Lung (tissue), 12 donors: Measurements from ENCODE around the gene CELF3. TPM values are rescaled to one million over a fixed set of nuclear protein-coding genes. Genes with fewer than 3 reads are reported as not detected.
A peak's percentile ranks its signal among the peaks of the same experiment; 100 is the strongest.

Experiments
- ATAC-seq: fragments of 200-7000 bp; cut with Tn5 transposase; one replicate; pipeline ENCODE4 v1.9.1; 2020; ENCODE audit warnings: moderate number of reproducible peaks; ENCODE audit not compliant: insufficient read depth, low FRiP score
- DNase-seq, 3 donors: peaks; one replicate each; pipeline ENCODE4 v3.0.0-alpha.2; 2013 to 2017
- H3K27ac ChIP-seq, 2 donors: one replicate each; pipeline ENCODE4 v1.5.1; 2013; ENCODE audit warnings: mild to moderate bottlenecking in 2 of 2, moderate library complexity in 2 of 2, control low read depth in 1 of 2, inconsistent platforms in 1 of 2, low read depth in 1 of 2, low read length in 1 of 2
- H3K27me3 ChIP-seq, 3 donors: one replicate each; pipeline ENCODE4 v1.5.1; 2013; ENCODE audit warnings: low read length in 2 of 3; ENCODE audit not compliant: control insufficient read depth in 3 of 3, insufficient read depth in 3 of 3
- H3K36me3 ChIP-seq, 4 donors: one replicate each; pipeline ENCODE4 v1.5.1; 2013; ENCODE audit warnings: low read length in 4 of 4, mild to moderate bottlenecking in 1 of 4, moderate library complexity in 1 of 4; ENCODE audit not compliant: control insufficient read depth in 4 of 4, insufficient read depth in 4 of 4
- H3K4me1 ChIP-seq, 5 donors: one replicate each; pipeline ENCODE4 v1.5.1; 2013; ENCODE audit warnings: low read length in 5 of 5, mild to moderate bottlenecking in 2 of 5, moderate library complexity in 1 of 5; ENCODE audit not compliant: control insufficient read depth in 5 of 5, insufficient read depth in 5 of 5
- H3K4me3 ChIP-seq: one replicate; pipeline ENCODE4 v1.5.1; 2013; ENCODE audit warnings: mild to moderate bottlenecking, control low read depth, moderate library complexity
- H3K9ac ChIP-seq, 2 donors: one replicate each; pipeline ENCODE4 v1.5.1; 2013; ENCODE audit warnings: low read length in 2 of 2, control low read depth in 1 of 2; ENCODE audit not compliant: insufficient read depth in 1 of 2
- H3K9me3 ChIP-seq, 4 donors: one replicate each; pipeline ENCODE4 v1.5.1; 2013; ENCODE audit warnings: low read length in 3 of 4, mild to moderate bottlenecking in 1 of 4, moderate library complexity in 1 of 4; ENCODE audit not compliant: control insufficient read depth in 4 of 4, insufficient read depth in 3 of 4
- CTCF ChIP-seq: IDR thresholded peaks from 2 replicates; pipeline ENCODE4 v1.5.1; 2012; ENCODE audit warnings: mild to moderate bottlenecking; ENCODE audit errors: control extremely low read depth, extremely low read depth
- WGBS, 2 donors: extraction: QIAGEN DNeasy Blood & Tissue Kit; methylation state at CpG; one replicate each; pipeline ENCODE4 v1.1.7; 2013; 5-methylcytosine and 5-hydroxymethylcytosine counted together
- polyA plus RNA-seq, 2 donors: library from polyadenylated mRNA; stranded (reverse); fragments of 200-250 nt; gene quantifications; one replicate each; pipeline ENCODE4 v1.2.1, GENCODE V29; 2013
- total RNA-seq, 2 donors: library from RNA; depleted of rRNA in 1 of 2; stranded (reverse); fragments of >200 nt in 1 of 2; gene quantifications; one replicate each; pipeline ENCODE4 v1.2.1, GENCODE V29; 2014 to 2021
- donor health status: control.
- donor health status: control.
- donor health status: Bipolar disorder and iron deficiency.
- donor health status: healthy.
- donor health status: DM: yes; HTN: yes; CAD: no.

Gene CELF3
- total and polyA plus RNA-seq, 4 donors, result 0.06 to 0.31 (median 0.10) TPM

- ATAC-seq (no peak), DNase-seq (peak in 2 of 3 donors; percentile 35 to 46)
- no peak overlapping the region for H3K9ac ChIP-seq
- TF ChIP-seq CTCF, result no peak
- H3K9me3 ChIP-seq, result no peaks in the 10 kb centered on the region
- 38 to 44% methylated on average over 17 of the region's 17 CpGs for WGBS, 2 donors
- peaks cover 2 to 19% (median 17%) of the 10 kb centered on the region in 5 donors for H3K4me1 ChIP-seq
- H3K36me3 ChIP-seq, result no peaks in the 10 kb centered on the region
- H3K4me3 ChIP-seq, result no peak overlapping the region
- peaks cover 0 to 14% (median 14%) of the 10 kb centered on the region in 3 donors for H3K27me3 ChIP-seq
- H3K27ac ChIP-seq, result no peak overlapping the region
Measured at GRCh38 chr1:151715726-151716404, 738 bp downstream of the CELF3 start.

- DNase-seq, result no peak
- Histone ChIP-seq H3K9ac (no peak overlapping the region), H3K4me3 (no peak overlapping the region), H3K4me1 (peaks cover 0 to 19% (median 12%) of the 10 kb centered on the region in 5 donors), H3K27me3 (peaks cover 0 to 14% (median 14%) of the 10 kb centered on the region in 3 donors), H3K9me3 (no peaks in the 10 kb centered on the region), H3K27ac (no peak overlapping the region), H3K36me3 (no peaks in the 10 kb centered on the region)
- no peak for ATAC-seq
- no peak for TF ChIP-seq CTCF
- 67 to 75% methylated on average over 10 of the region's 10 CpGs for WGBS, 2 donors
Measured at GRCh38 chr1:151714820-151715725, 1.5 kb downstream of the CELF3 start.

- no peak overlapping the region for H3K4me3 ChIP-seq
- no peak overlapping the region for H3K9ac ChIP-seq
- no peaks in the 10 kb centered on the region for H3K9me3 ChIP-seq
- no peaks in the 10 kb centered on the region for H3K36me3 ChIP-seq
- no peak for TF ChIP-seq CTCF
- 86 to 97% methylated on average over 2 of the region's 2 CpGs for WGBS, 2 donors
- H3K27ac ChIP-seq, result no peak overlapping the region
- DNase-seq (no peak), ATAC-seq (no peak)
- peaks cover 0 to 14% (median 13%) of the 10 kb centered on the region in 3 donors for H3K27me3 ChIP-seq
- H3K4me1 ChIP-seq, result peaks cover 0 to 19% (median 12%) of the 10 kb centered on the region in 5 donors
Measured at GRCh38 chr1:151713874-151714273, 2.7 kb downstream of the CELF3 start.
